HG02840 (cell line): ENCODE measurements around the gene MICAL2.

Experiments
- ATAC-seq: cut with Tn5 transposase; IDR thresholded peaks from one replicate; pipeline ENCODE4 v1.9.1; 2021; ENCODE audit warnings: mild to moderate bottlenecking, moderate library complexity, moderate number of reproducible peaks; ENCODE audit not compliant: unreplicated experiment, low FRiP score

MICAL2 gene

DNA sequence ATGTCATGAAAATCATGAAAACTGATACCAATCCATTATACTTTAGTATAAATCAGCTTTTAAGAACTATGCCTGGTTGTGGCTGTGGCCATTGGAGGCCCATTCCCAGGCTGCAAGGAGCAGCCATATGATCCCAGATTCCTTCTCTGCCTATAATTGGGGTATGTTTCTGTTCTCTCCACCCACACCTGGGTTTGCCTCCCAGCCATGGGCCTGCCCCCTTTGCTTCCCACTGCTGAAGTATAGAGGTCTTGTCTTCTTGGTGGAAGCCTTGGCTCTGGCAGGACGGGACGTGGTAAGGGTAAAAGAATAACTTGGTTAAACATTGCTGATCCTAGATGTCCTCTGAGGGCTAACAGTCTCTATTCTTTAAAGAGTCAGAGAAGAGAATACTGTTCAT, 2.4 kb downstream of the MICAL2 start:
- no peak for ATAC-seq

DNA sequence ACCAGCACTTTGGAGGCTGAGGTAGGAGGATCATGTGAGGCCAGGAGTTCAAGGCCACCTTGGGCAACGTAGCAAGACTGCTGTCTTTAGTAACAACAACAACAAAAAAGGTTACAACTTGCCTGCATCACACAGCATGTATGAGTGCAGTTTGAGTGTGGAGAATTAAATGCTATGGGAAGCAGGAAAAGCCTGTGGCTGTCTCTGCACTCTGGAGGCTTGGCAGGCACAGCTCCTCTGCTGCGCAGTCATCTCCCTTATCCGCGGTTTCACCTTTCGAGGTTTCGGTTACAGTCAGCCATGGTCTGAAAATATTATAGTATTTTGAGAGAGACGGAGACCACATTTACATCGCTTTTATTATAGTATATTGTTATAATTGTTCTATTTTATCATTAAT, 2.9 kb downstream of the MICAL2 start:
- ATAC-seq, result no peak

DNA sequence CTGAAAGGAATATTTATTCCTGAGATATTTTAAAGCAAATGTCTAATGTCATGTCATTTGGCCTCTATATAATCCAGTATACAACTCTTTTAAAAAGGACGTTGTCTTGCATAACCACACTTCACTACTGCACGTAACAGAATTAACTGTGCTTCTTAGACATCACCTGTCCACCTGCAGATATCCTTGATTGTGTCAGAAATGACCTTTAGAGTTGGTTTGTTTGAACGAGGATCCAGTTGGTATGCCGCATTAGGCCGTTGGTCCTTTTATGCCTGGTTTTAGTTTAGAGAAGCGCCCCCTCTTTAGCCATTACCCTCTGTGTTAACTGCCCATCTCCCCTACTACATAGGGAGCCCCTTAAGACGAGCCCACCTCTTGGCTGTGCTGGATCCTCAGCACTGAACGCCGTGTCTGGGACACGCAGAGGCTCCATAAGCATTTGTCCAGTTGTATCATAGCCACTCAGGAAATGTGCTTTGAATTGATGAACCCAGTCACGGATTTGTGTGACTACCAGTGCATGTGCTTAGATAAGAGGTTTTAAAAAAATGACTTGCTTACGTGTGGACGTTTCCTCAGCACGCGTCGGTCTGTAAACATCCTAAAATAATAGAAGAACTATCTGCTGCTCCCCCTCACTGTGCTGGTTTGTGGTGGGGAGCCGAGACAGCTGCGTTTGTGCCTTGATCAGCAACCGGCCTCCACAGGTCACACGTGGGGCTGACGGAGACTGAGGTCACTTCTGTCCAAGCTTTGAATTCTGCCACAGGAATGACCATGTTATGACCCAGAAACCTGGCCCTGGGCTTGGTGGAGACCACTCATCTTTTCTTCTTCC, 4.0 kb downstream of the MICAL2 start:
- ATAC-seq, result no peak

DNA sequence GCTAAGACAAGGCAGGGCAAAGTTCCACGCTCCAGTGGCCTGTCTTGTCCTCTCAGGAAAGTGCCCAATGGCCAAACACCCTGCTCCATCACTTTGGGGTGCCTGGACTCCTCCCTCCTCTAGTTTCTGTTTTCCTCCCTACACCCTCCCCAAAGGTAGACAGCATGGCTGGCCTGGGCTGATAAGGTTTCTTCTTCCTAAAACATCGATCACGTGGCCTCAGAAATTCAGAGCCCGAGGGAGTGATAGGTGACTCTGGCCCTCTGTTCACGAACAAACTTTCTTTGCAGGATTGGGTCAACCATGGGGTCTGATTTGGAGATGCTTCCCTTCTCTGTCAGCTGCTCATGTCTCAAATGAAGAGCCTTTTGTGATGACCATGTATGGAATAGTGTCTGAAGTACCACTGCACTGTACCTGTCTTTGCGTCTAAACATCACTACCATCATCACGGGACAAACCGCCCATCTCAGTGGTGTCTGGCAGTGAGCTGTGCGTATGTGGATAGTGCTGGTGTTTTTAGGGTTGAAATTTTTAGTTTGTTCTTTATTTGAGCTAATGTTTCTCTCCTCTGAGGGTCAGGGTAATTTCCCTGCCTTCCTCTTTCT, 6.1 kb downstream of the MICAL2 start:
- no peak for ATAC-seq

DNA sequence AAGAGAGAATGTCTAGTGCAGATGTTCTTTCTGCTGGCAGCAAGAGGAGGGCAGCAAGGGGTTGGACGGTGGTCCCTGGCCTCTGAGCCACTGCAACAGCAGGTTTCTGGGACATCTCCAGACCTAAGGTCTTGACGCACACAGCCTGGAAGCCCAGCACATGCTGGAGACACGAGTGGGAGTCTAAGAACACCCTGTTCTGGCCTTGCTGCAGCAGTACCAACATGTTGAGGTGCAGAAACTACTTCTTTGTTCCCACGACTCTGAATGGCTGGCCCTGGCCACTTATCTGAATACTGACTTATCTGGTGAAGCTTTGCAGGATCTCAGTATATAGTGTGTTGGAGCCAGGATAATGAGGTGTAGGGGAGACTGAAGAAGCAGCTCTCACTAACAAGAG, 6.8 kb downstream of the MICAL2 start:
- ATAC-seq, result no peak

DNA sequence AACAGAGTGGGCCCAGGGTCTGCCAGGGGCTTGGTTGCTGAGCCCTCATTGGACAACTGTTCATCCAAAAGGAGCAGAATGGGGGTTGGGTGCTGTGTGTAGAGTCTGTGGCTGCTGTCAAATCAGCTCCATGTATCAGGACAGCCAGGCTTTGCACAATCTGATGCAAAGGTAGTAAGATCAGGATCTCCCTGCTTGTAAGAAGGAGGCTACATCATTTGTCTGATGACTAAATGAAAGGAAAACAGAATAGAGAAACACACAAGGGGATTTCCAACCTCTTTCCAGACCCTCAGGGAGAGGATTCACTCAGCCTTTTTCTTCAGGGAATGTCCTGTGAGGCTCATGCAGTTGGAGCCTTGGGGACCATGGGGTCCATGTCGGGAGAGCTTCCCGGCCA, 7.2 kb downstream of the MICAL2 start:
- ATAC-seq, result no peak

DNA sequence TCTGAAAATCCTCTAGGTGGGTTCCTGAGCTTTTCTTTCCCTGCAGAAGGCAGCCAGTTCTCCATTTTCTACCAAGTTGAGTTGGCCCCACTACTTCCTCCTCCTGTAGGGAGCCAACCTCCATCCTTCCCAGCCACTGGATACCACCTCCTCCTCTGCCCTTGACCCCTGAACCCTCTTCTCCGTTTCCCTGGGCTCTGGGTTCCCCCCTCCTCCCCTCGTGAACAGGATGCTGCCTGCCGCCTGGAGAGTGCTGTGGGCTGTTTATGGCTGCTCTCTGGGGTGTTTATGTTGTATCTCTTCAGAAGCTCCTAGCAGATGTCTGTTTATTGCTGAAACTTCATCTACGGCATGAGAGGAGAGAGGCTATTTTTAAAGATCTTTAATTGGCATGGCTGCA, 8.6 kb downstream of the MICAL2 start:
- ATAC-seq, result no peak

DNA sequence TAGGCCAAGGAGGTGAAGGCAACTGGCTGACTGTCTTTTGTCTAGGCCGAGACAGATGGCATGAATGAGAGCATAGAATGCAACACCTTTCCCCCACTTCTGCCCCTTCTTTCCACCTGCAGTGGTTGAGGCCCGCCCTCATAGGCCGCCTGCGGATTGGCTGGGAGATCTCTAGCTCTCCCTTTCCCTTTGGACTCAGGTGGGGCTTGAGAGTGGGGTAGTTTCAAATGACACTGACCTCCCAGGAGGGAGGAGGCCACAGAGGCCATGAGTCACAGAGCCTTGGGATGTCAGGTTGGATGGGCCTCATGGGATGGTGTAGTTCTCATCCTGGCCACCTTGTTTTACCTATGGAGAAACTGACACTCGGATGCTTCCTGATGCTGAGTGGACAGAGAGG, 9.1 kb downstream of the MICAL2 start:
- ATAC-seq, result no peak

DNA sequence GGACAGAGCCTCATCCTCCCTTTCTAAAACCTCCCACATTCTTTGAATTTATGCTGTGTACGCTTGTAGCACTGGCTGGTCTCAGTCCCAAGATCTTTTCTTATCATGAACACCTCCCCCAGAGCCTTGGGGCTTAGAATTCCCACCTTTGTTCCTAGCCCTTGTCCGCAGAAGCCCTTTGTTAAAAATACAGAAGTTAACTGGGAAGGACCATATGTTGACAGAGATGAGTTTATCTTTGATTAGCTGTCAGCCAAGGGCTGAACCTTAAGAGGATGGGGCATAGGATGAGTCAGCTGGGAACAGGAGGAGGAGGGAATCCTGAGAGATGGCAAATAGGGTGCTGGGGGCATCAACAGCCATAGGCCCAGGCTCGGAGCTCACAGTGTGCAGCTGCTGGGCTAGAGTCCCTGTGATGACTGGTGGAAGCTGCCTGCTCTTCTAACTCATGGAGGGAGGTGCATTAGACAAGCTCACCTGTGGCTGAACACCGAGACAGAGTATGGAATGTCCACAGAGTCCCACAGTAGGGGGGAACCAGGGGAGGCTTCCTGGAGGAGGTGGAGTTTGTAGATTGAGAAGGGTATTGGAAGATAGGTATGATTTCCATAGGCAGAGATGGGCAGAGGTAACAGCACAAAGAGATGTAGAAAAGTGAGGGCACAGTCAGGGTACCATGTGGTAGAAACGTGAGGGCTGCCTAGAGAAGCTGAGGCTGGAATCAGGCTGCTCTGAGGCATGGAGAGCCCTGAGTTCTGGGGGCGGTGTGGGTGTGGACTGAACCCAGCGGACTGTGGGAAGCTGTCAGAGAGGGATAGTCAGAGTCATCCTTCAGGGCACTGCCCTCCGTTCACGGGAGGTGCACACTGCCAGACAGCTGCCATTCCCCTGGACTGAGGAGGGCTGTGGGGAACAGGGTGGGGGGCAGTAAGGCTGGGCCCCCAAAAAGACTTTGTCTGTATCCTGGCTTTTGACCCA, 9.9 kb downstream of the MICAL2 start:
- no peak for ATAC-seq

DNA sequence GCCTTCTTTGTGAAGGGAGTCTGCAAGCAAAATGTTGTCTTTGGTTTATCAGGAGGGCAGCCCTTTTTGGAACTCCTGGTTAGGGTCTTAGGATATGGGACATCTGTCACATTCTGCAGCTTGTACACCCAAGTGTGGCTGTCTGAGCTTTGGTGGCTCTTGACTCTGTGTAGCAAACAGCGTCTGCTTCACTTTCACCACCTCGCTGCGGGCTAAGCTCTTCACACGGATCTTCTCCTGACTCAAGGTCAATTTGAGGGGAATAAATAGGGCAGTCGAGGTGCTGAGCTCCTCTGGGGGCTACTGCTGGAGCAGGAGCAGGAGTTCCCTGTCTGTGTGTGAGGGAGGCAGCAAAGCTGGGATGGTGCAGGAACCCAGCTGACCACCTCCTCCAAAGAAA, 10.6 kb downstream of the MICAL2 start:
- ATAC-seq, result no peak

DNA sequence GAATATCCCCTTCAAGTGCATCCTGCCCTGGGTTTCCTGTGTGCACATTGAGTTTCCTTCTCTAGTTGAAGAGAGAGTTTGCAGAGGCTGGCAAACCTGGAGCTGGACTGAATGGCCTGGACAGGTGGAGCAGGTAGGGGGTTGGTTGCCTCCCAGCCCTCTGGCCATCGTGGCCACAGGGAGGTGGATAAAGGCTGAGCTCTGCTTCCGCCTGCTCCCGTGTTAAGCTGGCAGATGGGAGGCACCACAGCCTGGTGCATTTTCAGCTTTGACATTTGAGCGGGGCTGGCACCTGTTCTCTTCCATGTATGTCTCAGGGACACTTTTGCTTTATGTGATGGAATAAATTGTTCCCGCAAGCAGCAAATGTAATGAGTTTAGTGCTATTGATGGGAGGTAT, 11.1 kb downstream of the MICAL2 start:
- no peak for ATAC-seq

DNA sequence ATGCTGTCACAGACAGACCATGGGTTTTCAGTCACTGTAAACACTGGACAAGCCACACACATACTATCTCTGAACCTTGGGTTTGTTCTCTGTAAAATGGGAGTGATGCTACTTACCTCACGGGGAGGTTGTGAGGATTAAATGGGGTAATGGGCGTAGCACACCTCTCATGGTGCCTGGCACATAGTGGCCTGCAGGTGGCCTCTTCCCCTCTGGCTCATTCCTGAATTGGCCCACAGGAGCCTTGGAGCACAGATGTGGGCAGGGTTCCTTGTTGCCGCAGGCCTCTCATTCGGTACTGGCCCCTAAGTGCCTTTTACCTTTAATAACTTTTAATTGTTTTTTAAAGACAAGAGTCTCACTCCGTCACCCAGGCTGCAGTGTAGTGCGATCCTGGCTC, 11.7 kb downstream of the MICAL2 start:
- ATAC-seq, result no peak

DNA sequence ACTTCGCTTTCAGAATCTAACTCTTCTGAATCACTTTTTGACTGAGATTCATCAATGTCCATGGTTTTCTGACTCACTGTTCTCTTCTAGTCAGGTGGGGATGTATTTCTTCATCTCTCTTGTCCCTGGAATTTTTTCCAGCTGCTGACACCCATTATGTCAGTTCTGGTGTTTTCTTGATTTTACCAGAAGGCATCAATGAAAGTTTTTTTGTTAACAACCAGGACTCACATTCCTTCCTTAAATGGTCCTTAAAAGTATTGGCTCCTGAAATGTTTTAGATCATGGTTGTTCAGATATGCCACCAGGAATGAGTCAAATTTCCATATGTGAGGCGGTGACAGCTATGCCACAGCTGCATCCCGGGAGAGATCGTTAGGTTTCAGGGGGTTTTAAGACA, 12.9 kb downstream of the MICAL2 start:
- no peak for ATAC-seq

DNA sequence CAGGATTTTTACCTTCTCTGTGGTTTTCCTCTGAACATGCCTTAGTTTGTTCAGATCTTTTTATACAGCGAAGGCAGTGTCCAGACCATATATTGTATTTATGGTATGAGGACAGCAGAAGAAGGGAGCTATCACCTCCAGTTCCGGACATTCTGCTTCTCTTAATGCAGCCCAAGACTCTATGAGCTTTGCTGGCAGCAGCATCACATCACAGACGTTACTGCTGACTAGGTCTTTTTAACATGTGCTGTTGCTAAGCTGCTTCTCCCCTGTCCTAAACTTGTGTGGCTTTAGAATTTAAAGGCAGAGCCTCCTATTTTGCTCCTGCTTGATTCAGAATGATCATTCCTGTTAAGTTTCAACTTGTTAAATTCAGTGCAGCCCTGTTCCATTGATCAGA, 13.4 kb downstream of the MICAL2 start:
- ATAC-seq, result no peak

DNA sequence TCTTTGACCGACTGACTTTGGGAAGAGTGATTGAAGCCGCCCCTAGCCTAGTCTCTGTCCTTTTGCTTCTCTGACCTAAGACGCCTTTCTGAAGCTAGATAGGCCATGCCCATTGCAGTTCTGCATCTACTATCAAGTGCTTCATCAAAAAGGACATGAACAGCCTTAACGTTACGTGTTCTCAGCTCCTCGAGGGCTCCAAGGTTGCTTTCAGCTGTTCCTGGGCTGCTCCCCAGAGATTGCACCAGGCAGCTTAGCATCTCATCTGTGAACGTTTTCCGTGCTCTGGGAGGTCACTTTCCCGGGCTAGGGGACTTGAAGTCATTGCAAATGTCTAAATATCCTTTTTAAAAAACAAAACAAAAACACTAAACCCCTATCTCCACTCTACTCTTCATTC, 13.9 kb downstream of the MICAL2 start:
- ATAC-seq, result no peak

DNA sequence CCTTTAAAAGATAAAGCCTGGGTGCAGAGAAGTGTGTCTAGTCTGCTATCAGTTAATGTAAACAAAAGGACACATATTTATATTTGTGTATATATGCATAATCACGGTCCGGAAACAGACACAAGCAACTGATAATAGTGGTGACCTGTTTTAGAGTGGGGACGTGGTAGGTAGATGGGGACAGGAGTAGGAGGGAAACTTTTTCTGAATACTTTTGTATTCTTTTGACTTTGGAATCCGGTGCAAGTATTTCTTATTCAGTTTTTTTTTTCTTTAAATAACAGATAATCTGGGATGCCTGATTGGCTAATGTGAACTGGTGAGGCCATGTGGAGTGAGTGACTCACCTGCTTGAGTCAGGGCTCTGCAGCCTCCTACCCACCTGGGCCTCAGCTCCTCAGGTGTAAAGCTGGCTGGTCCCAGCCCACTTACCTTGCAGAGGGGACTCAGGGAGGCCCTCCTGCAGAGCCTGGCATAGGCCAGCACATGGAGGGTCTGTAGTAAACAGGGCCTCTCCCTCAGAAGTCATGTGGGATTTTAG, 15.3 kb downstream of the MICAL2 start:
- no peak for ATAC-seq

DNA sequence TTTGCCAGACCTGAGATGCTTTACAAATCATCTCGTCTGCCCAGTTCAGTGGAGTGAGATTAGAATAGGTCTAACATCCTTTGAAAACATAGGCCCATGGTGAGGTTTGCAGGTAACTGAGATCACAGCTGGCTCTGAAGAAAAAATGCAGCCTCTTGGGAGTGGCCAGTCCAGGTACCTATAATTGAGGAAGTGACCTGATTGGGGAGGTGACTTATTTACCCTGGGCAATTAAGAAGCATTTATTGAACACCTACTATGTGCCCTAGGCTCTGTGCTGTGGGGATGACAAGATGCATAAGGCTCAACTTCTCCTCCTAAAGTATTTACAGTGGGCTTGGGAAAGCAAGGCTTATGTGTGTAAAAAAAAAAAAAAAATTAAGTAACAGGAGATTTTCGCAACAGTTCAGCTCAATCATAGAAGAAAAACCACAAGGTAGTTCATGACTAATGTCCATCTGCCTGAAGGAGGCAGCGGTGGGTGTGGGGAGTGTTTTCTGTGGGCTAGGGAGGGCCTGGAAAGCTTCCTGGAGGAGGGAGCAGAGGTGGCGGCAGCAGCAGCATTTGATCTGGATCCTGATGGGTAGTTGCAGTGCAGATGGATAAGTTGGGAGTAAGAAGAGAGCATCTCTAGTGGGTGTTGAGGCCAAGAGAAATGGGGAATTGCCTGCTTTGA, 16.1 kb downstream of the MICAL2 start:
- ATAC-seq, result no peak

DNA sequence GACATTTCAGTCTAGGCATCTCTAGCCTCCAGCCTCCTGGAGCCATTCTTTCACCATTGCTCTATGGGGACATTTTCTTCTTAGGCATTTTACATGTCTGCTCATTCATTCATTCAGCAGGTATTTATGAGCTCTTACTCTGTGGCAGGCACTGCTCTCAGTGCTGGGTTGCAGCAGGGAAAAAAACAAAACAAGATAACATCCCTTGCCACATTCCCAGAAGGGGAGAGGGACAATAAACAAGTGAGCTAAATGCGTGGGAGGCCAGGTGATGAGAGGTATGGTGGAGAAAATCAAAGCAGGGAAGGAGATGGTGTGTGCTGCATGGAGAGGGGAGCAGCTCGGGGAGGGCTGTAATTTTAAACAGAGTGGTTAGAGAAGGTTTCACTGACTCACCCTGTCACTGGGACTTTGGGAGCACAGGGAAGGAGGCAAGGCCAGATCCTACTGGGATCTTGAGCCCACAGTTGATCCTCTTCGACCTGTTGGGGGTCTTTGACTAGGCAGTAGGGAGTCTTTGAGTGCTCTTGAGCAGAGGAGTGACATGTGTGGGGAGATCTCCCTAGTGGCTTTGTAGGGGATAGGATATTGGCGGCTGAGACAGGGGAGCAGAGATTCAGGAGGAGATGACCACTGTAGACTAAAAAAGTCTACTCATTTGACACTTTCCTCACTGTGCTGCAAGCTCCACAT, 17.0 kb downstream of the MICAL2 start:
- ATAC-seq, result no peak

DNA sequence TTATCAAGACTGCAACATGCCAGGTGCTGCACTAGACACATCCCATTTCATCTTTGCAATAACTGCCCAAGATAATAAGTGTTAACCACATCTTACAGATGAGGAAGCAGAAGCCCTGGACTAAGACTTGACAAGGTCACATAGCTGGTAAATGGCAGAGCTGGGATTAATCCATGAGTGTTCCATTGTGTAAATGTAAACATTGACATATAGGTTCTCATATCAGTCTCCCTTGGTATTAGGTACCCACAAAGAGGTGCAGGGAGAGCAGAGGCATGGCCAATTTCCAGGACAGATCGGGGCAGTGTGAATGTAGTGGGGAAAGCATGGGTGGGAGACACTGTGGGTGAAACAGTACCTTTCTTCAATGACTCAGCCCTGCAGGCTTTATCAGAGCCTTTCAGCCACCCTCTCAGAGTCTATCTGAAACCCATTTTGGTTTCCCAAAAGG, 17.9 kb downstream of the MICAL2 start:
- no peak for ATAC-seq

DNA sequence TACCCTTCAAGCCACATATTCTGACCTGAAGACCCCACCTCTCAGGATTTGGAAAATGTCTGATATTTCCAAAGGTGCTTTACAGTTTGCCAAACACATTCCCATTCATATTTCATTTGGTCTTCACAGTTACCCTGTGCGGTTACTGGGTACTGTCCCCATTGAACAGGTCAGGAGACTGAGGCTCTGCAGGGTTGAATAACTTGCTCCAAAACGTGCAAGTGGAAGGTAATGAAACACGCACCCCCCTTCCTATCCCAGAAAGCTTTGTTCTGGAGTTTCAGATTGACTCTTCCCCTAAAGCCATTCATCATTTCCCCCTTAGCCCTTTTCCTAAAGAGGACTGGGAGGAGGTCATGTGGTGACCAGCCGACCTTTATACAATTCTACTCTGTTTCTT, 18.8 kb downstream of the MICAL2 start:
- no peak for ATAC-seq
